SK-N-SH treated with all-trans-retinoic acid at 6 μM for 48 hours (cell line): ENCODE measurements around the gene SH3YL1.

Source experiments
- ARNTL ChIP-seq: fragments of 450-650 bp; formaldehyde crosslinking; IDR thresholded peaks from 2 replicates; pipeline ENCODE4 v1.5.0; 2020; ENCODE audit warnings: low read depth, mild to moderate bottlenecking, moderate library complexity, borderline replicate concordance
- GLIS3 ChIP-seq: fragments of 250-450 bp; sonication (Bioruptor Pico); IDR thresholded peaks from 2 replicates; pipeline ENCODE4 v1.5.0; 2020; ENCODE audit warnings: mild to moderate bottlenecking, moderate library complexity
- PATZ1 ChIP-seq: fragments of 250-450 bp; sonication (Bioruptor Pico); IDR thresholded peaks from 2 replicates; pipeline ENCODE4 v1.8.0; 2020; ENCODE audit warnings: mild to moderate bottlenecking, moderate library complexity, borderline replicate concordance
- TOX ChIP-seq: fragments of 250-450 bp; sonication (Bioruptor Pico); IDR thresholded peaks from 2 replicates; pipeline ENCODE4 v1.8.0; 2021; ENCODE audit warnings: mild to moderate bottlenecking, moderate library complexity, borderline replicate concordance
- ZFP30 ChIP-seq: fragments of 450-650 bp; formaldehyde crosslinking; IDR thresholded peaks from 2 replicates; pipeline ENCODE4 v1.5.0; 2022; ENCODE audit warnings: mild to moderate bottlenecking, moderate library complexity
- ZNF8 ChIP-seq: fragments of 450-650 bp; formaldehyde crosslinking; IDR thresholded peaks from 2 replicates; pipeline ENCODE4 v1.5.0; 2020; ENCODE audit warnings: mild to moderate bottlenecking, moderate library complexity
- TF ChIP-seq, protein P1 (sequence below): fragments of 250-450 bp; sonication (Bioruptor Pico); IDR thresholded peaks from 2 replicates; pipeline ENCODE4 v1.5.0; 2020; ENCODE audit warnings: mild to moderate bottlenecking, moderate library complexity
- TF ChIP-seq, protein P2 (sequence below): fragments of 250-450 bp; sonication (Bioruptor Pico); IDR thresholded peaks from 2 replicates; pipeline ENCODE4 v1.5.1; 2020; ENCODE audit warnings: low read depth, mild to moderate bottlenecking, moderate library complexity

- no peak for TF ChIP-seq PATZ1 (CRISPR knock-in tag)
- TF ChIP-seq ZFP30 = no peak
- no peak for TF ChIP-seq ZNF8
- no peak for TF ChIP-seq ARNTL
- TF ChIP-seq, protein P1, sequence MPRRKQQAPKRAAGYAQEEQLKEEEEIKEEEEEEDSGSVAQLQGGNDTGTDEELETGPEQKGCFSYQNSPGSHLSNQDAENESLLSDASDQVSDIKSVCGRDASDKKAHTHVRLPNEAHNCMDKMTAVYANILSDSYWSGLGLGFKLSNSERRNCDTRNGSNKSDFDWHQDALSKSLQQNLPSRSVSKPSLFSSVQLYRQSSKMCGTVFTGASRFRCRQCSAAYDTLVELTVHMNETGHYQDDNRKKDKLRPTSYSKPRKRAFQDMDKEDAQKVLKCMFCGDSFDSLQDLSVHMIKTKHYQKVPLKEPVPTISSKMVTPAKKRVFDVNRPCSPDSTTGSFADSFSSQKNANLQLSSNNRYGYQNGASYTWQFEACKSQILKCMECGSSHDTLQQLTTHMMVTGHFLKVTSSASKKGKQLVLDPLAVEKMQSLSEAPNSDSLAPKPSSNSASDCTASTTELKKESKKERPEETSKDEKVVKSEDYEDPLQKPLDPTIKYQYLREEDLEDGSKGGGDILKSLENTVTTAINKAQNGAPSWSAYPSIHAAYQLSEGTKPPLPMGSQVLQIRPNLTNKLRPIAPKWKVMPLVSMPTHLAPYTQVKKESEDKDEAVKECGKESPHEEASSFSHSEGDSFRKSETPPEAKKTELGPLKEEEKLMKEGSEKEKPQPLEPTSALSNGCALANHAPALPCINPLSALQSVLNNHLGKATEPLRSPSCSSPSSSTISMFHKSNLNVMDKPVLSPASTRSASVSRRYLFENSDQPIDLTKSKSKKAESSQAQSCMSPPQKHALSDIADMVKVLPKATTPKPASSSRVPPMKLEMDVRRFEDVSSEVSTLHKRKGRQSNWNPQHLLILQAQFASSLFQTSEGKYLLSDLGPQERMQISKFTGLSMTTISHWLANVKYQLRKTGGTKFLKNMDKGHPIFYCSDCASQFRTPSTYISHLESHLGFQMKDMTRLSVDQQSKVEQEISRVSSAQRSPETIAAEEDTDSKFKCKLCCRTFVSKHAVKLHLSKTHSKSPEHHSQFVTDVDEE = no peak
- TF ChIP-seq TOX = no peak
- no peak for TF ChIP-seq GLIS3
- TF ChIP-seq, protein P2, sequence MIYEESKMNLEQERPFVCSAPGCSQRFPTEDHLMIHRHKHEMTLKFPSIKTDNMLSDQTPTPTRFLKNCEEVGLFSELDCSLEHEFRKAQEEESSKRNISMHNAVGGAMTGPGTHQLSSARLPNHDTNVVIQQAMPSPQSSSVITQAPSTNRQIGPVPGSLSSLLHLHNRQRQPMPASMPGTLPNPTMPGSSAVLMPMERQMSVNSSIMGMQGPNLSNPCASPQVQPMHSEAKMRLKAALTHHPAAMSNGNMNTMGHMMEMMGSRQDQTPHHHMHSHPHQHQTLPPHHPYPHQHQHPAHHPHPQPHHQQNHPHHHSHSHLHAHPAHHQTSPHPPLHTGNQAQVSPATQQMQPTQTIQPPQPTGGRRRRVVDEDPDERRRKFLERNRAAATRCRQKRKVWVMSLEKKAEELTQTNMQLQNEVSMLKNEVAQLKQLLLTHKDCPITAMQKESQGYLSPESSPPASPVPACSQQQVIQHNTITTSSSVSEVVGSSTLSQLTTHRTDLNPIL (CRISPR knock-in tag) = no peak
Measured at GRCh38 chr2:177733-178132, 86.1 kb downstream of the SH3YL1 start.
